Measurements from ENCODE around the gene CENPS. TPM values are rescaled to one million over a fixed set of nuclear protein-coding genes. Genes with fewer than 3 reads are reported as not detected.

The CENPS gene
- total RNA-seq, 1 donor from 2014 or later: 15.2 TPM

DNA sequence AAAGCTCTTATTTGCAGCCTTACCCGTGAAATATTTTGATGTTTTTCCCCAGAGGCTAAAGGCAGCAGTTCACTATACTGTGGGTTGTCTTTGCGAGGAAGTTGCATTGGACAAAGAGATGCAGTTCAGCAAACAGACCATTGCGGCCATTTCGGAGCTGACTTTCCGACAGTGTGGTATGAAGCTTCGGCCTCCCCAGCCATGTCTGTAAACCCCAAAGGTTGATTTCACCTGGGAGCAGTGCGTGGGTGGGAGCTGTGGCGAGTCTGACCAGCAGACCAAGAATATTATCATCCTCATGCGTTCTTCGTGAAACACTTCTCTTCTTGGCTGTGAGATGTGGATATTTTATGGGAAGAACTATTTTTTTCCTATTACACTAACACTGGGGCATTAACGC is 3.6 kb downstream of the CENPS start:
- Mint-ChIP-seq H3K27me3 (no peaks in the 10 kb centered on the region), H3K27ac (no peak overlapping the region), H3K36me3 (ENCODE audit: low read depth) (peaks cover 1% of the 10 kb centered on the region), H3K9me3 (no peaks in the 10 kb centered on the region), H3K4me1 (peaks cover 26% of the 10 kb centered on the region), H3K4me3 (no peak overlapping the region)
- DNase-seq: no peak
- ChIA-PET POLR2A (no interaction called here), CTCF (interaction anchor here (0.7 to 0.9 kb wide), 2 partner anchors 56 to 589 kb away, joined by 3 read pairs; no protein-coding TSS in a partner anchor)
- TF ChIP-seq CTCF (IDR thresholded peaks at IDR 0.05): no peak
- no peak for ATAC-seq (ENCODE audit: low read depth)
- intact Hi-C loops (cut with micrococcal nuclease): loop anchor here (5.0 kb wide), 1 partner anchor 434 kb away; no protein-coding TSS in a partner anchor

DNA sequence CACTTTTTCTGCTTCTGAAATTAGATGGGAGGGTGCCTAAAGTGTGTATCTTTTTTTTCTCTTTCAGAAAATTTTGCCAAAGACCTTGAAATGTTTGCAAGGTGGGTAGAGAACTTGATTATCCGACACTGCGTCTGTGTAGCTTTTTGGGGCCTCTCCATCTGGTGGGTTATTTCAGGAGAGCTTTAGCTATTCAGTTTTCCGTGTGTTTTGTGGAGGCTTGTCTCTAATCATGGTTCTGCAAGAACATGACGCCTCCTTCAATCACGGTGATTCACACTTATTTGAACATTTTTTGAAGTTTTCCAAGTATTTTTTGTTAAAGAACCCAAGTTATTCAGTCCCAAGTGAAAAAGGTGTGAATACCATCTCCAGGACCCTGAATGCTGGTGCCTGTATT is 4.4 kb downstream of the CENPS start:
- H3K9me3 Mint-ChIP-seq: no peaks in the 10 kb centered on the region
- POLR2A ChIA-PET: no interaction called here
- ATAC-seq (ENCODE audit: low read depth): no peak
- peaks cover 24% of the 10 kb centered on the region for H3K4me1 Mint-ChIP-seq
- no peak for TF ChIP-seq CTCF (IDR thresholded peaks at IDR 0.05)
- no peak for DNase-seq
- peaks cover 1% of the 10 kb centered on the region for H3K36me3 Mint-ChIP-seq (ENCODE audit: low read depth)
- H3K27me3 Mint-ChIP-seq: no peaks in the 10 kb centered on the region
- intact Hi-C loops (cut with micrococcal nuclease): loop anchor here (5.0 kb wide), 1 partner anchor 433 kb away; no protein-coding TSS in a partner anchor
- CTCF ChIA-PET: no interaction called here
- H3K4me3 Mint-ChIP-seq: no peak overlapping the region
- no peak overlapping the region for H3K27ac Mint-ChIP-seq

GRCh38 chr1:10437052-10437451 is 6.8 kb downstream of the CENPS start:
- TF ChIP-seq CTCF (IDR thresholded peaks at IDR 0.05): no peak
- DNase-seq: no peak
- ChIA-PET POLR2A (no interaction called here), CTCF (no interaction called here)
- no peak overlapping the region for H3K4me3 Mint-ChIP-seq
- H3K4me1 Mint-ChIP-seq: peaks cover 9% of the 10 kb centered on the region
- no peak for ATAC-seq (ENCODE audit: low read depth)
- H3K27me3 Mint-ChIP-seq: no peaks in the 10 kb centered on the region
- H3K36me3 Mint-ChIP-seq (ENCODE audit: low read depth): peaks cover 7% of the 10 kb centered on the region
- H3K9me3 Mint-ChIP-seq: no peaks in the 10 kb centered on the region
- no peak overlapping the region for H3K27ac Mint-ChIP-seq
- intact Hi-C loops (cut with micrococcal nuclease): no loop called here

DNA sequence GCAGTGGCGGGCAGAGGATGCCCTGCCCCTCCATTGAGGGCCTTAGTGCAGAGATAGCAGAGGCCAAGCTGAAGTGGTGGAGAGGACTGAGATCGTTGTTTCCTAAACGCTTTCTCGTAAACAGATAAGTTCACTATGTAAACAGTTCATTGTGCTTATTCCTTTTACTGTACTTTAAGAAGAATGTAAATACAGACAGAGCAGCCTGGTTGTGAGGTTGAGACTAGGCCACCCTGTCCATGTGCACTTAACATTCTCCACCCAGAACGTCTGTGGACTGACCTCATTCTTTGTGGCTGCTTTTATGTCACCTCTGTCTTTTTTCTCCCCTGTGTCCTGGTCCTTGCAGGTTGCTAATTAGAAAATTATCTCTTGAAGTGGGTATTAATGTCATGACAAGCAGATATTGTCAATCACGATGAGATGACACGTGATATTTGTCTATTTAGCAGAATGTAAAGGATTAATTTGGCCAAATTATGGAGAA is 8.5 kb downstream of the CENPS start:
- no peaks in the 10 kb centered on the region for H3K9me3 Mint-ChIP-seq
- intact Hi-C loops (cut with micrococcal nuclease): no loop called here
- H3K4me3 Mint-ChIP-seq: no peak overlapping the region
- ChIA-PET POLR2A (interaction anchor here (0.6 kb wide), 1 partner anchor 46 kb away, joined by 7 read pairs; no protein-coding TSS in a partner anchor), CTCF (no interaction called here)
- peaks cover 4% of the 10 kb centered on the region for H3K4me1 Mint-ChIP-seq
- DNase-seq (no peak), ATAC-seq (ENCODE audit: low read depth) (no peak)
- H3K27me3 Mint-ChIP-seq: no peaks in the 10 kb centered on the region
- H3K27ac Mint-ChIP-seq: no peak overlapping the region
- H3K36me3 Mint-ChIP-seq (ENCODE audit: low read depth): peaks cover 7% of the 10 kb centered on the region
- no peak for TF ChIP-seq CTCF (IDR thresholded peaks at IDR 0.05)

DNA sequence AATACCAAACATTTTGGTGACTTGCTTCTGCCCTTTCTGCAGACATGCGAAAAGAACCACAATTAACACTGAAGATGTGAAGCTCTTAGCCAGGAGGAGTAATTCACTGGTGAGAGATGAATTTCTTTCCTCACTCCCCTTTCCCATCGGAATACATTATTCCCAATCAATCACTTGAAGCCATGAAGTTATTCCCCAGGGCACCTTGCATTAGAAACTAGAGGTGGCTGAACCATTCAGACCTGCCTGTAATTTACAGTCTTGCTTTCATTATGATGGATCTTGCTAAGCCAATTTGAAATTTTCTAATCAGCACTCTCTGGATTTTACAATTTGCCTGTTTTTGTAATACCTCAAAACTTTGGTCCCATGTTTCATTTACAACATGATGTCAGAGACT is 10.1 kb downstream of the CENPS start:
- Mint-ChIP-seq H3K27ac (no peak overlapping the region), H3K27me3 (no peaks in the 10 kb centered on the region), H3K4me1 (no peaks in the 10 kb centered on the region), H3K9me3 (no peaks in the 10 kb centered on the region), H3K4me3 (no peak overlapping the region), H3K36me3 (ENCODE audit: low read depth) (peaks cover 11% of the 10 kb centered on the region)
- ChIA-PET CTCF (no interaction called here), POLR2A (no interaction called here)
- DNase-seq (no peak), ATAC-seq (ENCODE audit: low read depth) (no peak)
- TF ChIP-seq CTCF (IDR thresholded peaks at IDR 0.05): no peak
- intact Hi-C loops (cut with micrococcal nuclease): no loop called here
